Spleen (tissue), 7 donors: ENCODE data around the gene PHLDB2.

ENCODE experiments used
- POLR2A ChIP-seq, 3 donors: fragments of 450-650 bp; IDR thresholded peaks; one replicate each; pipeline ENCODE4 v1.5.1; 2017; ENCODE audit warnings: antibody characterized with exemption in 3 of 3, mild to moderate bottlenecking in 1 of 3
- POLR2AphosphoS5 ChIP-seq, 3 donors: sonication (generic); formaldehyde crosslinking; IDR thresholded peaks; one replicate each; pipeline ENCODE4 v1.5.1; 2017; ENCODE audit warnings: antibody characterized with exemption in 3 of 3
- TF ChIP-seq, protein P1 (sequence below), 11 experiments: fragments of 200-600 bp in 7 of 11; fragments of 450-650 bp in 4 of 11; sonication (generic) in 4 of 11; IDR thresholded peaks in 8 of 11; conservative IDR thresholded peaks in 3 of 11; 1 replicate in 7 of 11; 2 replicates in 4 of 11; pipeline versions ENCODE4 v1.4.0 to v1.8.0; 2016 to 2021; ENCODE audit warnings: antibody characterized with exemption in 11 of 11, inconsistent platforms in 4 of 11, mild to moderate bottlenecking in 1 of 11
- donor health status: DM: no; HTN: no; CAD: no; lungs with moderate emphysema.
- donor health status: DM: no; HTN: no; CAD: no.
- donor health status: DM: no; HTN: no; CAD: no.

DNA sequence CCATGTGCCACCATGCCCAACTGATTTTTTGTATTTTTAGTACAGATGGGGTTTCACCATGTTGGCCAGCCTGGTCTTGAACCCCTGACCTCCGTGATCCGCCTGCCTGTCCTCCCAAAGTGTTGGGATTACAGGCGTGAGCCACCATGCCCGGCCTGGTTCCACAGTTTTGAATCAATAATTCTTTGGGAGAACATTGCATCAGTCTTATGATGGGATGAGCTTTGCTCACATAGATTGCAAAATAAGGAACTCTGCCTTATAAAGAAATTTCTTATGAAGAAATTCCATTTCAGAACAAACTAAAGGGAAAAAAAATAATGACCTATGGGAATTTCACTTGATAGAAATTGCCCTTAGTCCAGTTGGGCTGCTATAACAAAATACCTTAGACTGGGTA lies 159.6 kb downstream of the PHLDB2 start:
- TF ChIP-seq POLR2A (IDR thresholded peaks at IDR 0.05) (no peak), POLR2AphosphoS5 (IDR thresholded peaks at IDR 0.05) (no peak)
- TF ChIP-seq, protein P1, sequence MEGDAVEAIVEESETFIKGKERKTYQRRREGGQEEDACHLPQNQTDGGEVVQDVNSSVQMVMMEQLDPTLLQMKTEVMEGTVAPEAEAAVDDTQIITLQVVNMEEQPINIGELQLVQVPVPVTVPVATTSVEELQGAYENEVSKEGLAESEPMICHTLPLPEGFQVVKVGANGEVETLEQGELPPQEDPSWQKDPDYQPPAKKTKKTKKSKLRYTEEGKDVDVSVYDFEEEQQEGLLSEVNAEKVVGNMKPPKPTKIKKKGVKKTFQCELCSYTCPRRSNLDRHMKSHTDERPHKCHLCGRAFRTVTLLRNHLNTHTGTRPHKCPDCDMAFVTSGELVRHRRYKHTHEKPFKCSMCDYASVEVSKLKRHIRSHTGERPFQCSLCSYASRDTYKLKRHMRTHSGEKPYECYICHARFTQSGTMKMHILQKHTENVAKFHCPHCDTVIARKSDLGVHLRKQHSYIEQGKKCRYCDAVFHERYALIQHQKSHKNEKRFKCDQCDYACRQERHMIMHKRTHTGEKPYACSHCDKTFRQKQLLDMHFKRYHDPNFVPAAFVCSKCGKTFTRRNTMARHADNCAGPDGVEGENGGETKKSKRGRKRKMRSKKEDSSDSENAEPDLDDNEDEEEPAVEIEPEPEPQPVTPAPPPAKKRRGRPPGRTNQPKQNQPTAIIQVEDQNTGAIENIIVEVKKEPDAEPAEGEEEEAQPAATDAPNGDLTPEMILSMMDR (IDR thresholded peaks at IDR 0.05 in 8 of 11, conservative IDR thresholded peaks at IDR 0.05 in 3 of 11): no peak
